ENCODE results near the gene GP1BA.

Gene GP1BA

DNA sequence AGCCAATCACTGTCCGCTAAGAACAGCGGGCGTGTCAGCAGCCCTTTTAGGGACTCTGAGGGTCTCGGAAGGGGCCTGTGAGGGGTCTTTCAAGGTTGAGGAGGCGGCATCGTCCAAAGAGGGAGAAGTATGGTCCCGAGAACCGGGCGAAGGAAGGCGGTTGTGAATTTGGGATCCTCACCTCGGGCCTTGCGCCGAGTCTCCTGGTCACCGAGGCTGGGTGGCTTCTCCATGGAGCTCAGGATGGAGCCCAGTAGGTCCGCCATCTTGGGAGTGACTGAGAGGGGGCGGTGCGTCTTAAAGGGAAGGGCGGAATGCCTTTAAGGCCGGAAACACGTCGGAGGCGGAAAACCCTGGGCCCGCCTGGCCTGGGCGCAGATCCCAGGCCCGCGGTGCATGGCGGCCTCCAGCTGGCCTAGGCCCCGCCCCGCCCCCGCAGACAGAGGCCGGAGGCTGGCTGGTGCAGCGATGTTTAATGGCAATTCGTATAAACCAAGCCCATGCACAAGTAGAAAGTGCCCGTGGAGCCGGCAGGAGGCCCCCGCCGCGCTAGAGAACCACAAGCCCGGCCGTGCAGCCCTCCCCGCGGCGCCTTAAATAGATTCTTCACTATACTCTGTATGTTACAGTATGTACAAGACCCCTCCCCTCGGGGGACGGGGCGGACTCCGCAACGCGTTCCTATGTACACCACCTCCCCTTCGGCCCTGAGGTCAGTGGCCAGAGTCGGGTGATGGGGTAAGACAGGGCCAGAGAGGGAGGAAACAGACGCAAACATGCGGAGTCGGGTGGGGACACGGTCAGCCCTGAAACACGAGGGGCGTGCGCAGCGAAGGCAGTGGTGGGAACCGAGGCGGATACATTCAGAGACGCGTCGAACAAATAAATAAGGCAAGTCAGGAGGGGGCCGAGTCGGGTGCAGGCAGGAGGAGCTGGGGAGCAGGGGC, 35.7 kb downstream of the GP1BA start, which contains the start of gene SPAG7:
TSS of gene SPAG7 (minus strand) at position 279 of the 947 bp plus-strand sequence. CDS start at position 266, 13 bp downstream.
- TF ChIP-seq, protein P1, sequence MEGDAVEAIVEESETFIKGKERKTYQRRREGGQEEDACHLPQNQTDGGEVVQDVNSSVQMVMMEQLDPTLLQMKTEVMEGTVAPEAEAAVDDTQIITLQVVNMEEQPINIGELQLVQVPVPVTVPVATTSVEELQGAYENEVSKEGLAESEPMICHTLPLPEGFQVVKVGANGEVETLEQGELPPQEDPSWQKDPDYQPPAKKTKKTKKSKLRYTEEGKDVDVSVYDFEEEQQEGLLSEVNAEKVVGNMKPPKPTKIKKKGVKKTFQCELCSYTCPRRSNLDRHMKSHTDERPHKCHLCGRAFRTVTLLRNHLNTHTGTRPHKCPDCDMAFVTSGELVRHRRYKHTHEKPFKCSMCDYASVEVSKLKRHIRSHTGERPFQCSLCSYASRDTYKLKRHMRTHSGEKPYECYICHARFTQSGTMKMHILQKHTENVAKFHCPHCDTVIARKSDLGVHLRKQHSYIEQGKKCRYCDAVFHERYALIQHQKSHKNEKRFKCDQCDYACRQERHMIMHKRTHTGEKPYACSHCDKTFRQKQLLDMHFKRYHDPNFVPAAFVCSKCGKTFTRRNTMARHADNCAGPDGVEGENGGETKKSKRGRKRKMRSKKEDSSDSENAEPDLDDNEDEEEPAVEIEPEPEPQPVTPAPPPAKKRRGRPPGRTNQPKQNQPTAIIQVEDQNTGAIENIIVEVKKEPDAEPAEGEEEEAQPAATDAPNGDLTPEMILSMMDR (IDR thresholded peaks at IDR 0.05): no peak

DNA sequence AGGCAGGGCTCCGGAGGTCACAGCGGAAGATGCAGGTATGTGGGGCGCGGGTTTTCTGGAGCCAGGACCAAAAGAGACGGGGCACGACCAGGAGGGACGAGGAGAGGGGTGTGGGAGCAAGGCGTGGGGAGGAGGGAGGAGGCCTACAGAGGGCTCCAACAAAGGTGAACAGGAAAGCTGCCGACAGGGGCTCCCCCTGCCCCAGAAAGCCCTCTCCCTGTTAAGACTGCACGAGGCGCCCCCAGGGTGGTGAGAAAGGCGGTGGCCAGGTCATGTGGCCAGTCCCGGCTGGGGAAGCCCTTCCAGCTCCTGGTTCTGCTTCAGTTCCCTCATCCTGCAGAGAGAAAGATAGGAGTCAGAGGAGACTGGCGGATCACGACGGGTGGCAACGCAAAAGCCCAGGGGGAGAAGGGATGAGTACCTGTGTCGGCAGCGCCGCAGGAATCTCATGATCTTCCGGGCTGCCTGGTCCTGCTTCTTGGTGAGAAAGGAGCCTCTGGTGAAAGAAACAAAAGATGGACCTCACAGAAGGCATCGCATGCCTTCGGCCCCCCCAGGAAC, 36.5 kb downstream of the GP1BA start:
- TF ChIP-seq, protein P1 (IDR thresholded peaks at IDR 0.05): no peak

DNA sequence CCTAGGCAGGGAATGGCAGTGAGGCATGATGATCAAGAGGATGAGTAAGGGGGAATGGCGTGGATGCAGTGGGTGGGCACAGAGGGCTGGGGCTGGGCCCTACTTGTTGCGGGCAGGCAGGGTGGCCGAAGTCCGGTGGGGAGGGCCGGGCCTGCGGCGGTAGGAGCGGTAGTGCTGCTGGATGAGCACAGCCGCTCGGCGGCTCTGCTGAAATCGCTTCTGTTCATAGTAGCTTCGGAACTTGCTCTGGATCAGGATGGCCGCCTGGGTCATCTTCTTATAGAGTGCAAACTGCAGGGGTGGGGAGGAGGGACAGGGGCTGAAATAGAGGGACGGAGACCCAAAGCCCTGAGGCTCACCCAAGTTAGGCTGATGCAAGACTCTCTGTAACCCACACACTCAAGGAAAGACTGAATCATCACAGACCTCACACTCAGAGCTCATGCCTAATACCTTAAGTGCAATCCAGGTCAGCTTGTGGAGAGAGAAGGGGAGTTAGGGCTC, 37.0 kb downstream of the GP1BA start:
- TF ChIP-seq, protein P1 (IDR thresholded peaks at IDR 0.05): no peak

DNA sequence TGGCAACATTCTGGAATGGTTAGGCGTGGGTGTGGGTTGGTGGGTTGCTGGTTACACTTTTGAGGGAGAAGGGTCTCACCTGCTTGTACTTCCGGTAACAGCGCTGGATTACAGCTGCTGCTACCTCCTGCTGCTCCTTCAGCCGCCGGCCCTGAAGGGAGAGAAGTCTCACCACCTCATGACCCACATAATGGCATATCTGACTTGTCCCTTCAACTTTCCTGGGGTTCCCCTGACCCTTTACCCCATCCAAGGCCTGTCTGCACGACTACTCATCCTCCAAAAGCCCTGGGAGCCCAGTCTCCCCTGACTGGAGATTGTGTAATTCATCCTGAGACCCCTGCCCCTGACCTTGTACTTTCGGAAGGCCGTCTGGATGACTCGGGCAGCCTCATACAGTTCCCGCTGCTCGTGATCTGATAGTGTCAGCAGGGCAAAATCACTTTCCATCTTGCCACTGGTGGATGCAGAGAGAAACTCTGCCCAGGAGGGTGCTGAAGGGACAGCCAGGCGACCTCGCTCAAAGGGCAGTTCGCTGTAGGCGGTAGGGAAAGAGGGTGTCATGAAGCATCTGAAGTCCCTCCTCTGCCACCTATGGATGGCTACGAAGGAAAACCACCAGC, 37.6 kb downstream of the GP1BA start:
- TF ChIP-seq, protein P1 (IDR thresholded peaks at IDR 0.05): no peak

DNA sequence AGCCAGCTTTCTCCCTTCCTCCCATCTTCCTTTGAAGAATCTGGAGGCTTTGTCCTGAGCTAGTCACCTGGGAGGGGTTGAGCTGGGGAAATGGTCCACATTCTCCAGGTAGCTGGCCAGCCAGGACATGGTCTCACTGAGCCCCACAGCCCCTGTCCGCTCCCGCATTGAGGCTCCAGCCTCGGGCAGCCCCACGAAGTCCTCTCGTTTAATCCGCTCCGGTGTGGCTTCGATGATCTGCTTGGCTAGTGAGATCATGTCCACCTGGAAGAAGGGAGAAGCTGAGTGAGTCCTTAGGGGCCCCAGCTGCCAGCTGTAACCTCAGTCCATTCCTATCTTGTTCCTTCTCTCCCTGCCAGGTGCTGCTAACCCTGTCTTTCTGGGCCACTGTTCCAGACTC, 38.2 kb downstream of the GP1BA start:
- TF ChIP-seq, protein P1 (IDR thresholded peaks at IDR 0.05): no peak

DNA sequence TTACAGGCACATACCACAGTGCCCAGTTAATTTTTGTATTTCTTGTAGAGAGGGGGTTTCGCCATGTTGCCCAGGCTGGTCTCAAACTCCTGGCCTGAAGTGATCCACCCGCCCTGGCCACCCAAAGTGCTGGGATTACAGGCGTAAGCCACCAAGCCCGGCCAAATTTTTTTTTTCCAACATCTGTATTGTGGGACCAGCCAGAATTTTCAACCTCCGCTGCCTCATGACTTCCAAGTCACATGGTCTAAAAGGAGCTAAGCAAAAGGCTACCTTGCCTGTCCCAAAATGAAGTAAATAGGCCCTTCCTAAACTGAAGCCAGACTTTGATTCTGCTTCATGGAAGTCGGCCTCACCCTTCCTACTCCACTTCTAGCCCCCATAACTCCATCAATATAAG, 39.7 kb downstream of the GP1BA start:
- TF ChIP-seq, protein P1 (IDR thresholded peaks at IDR 0.05): no peak

DNA sequence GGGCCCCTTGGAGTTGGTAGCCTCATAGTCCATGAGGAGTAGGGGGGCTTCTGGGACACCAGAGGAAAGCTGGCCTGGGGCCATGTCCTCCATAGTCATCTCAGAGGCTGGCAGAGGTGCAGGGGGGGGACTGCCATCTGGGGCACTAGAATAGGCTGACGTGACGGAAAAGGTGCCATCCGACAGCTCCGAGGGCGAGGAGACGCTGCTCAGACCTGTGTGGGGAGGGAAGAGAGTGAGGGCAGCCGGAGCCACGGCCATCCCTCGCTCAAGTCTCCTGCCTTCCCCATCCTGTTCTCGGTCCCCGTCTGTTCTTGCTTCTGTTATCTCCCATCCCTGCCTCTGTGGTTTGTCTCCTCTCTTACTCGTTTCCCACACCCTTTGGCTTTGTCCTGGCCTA, 40.2 kb downstream of the GP1BA start:
- TF ChIP-seq, protein P1 (IDR thresholded peaks at IDR 0.05): no peak

Data from LNCAP (cell line).